GM18519 (cell line): ENCODE measurements around the gene C14orf119.

ENCODE experiments used
- ATAC-seq: cut with Tn5 transposase; IDR thresholded peaks from one replicate; pipeline ENCODE4 v1.9.1; 2021; ENCODE audit warnings: mild to moderate bottlenecking, moderate library complexity; ENCODE audit not compliant: unreplicated experiment, low FRiP score

C14orf119 gene

DNA sequence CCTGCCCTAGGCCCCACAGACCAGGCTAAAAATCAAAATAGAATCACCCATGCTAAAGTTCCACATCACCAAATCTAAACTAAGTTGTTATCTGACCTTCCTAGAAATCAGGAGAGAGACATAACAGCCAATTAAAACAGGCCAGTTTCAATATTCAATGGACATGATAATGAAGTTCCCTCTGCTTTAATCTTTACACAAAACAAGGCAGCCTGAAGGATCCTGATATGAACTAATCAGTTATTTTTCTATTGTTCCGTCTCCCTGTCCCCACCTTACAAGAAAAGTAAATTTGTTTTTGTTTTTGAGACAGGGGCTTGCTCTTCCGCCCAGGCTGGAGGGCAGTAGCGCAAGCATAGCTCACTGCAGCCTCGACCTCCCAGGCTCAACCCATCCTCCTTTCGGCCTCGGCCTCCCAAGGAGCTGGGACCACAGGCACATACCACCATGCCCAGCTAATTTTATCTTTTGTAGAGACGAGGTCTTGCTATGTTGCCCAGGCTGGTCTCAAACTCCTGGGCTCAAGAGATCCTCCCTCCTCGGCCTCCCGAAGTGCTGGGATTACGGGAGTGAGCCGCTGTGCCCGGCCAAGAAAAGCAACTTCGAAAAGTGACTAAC, 29.1 kb downstream of the C14orf119 start:
- ATAC-seq: no peak

DNA sequence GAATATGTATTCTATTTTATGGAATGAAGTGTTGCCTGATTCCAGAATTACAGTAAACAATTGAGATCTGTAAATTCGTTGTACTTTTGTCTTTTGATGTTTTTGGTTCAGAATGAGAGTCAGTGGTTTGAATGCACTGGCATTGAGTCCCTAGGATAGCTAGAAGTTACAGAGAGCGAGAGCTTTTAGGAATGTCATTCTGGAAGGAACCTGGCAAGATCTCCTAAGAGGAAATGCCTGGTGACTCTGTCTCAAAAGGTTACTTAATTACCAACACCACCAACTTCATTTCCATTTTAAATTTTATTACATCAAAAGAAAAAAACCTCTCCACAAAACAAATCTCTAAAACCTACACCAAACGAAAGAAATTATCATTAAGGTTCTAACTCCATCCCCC, 29.7 kb downstream of the C14orf119 start:
- ATAC-seq: no peak

DNA sequence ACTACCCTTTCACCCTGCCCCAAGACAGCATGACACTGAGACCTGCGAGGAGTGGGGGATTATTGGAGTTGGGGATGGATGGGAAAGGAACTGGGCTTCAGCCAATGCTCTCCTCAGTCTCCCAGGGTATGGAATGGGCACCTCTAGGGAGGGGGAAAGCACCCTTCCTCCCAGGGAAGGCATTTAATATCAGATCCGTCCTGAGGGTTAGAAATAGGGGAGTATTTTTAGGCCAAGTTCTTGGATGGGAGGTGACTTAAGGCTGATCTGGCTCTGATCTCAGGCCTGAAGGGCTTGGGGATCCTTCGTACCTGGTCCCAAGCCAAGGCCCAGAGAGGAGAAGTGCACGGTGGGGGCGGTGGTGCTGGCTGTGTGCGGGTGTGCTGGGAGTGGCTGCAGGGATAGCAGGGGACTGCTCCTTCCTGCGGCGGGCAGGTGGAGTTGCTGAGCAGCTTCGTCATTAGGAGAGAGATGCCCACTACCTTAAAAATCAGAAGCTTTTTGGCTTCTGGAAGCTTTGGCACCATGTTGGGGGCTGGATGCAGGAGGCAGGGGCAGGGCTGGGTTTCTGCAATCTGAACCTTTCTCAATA, 30.7 kb downstream of the C14orf119 start:
- no peak for ATAC-seq

DNA sequence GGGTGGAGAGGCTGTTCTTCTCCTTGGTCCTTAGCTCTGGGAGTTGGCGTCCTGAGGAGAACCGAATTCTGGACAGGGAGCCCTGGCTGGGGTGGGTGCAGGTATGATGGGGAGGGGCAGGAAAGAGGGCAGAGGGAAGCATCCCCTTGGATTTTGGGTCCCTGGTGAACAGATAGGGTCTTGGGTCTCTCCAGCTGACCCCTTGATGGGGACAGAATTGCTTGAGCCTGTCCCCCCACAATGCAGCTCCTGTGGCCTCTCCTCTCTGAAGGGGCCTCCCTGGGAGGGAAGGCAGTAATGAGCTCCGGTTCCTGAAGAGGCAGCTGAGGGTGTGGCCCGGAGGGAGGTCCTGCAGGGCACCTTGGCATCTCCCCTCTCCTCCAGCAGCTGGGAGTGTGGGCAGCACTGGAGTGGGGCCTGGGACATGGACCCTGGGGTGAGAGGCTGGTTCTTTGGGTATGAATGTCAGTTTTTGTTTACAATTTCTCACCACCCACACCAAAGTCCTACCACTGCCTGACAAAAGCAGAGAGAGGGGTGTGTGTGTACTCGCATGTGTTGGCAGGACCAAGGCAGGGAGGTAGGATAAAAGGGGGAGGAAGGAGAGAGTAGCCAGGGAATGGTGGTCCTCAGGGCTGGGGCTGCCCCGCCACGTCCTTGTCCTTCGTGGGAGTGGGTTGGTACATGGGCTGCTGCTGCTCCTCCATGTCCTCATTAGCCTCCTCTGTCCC, 31.4 kb downstream of the C14orf119 start:
- no peak for ATAC-seq

DNA sequence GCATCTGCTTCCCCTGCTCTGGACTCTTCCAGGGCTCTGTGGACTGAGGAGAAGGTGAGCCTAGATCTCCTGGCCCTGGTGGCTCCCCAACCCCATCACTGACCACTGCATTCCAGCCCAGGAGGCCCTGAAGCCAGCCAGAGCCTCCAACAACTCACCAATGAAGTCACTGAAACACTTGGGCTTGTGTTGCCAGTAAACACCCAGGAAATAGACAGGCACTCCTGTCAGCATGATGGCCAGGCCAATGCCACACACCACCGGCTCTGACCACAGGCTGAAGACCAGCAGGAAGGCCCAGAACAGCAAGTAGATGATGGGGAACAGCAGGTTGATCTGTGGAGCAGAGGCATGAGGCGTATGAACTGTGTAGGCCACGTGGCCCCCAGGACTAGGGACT, 32.6 kb downstream of the C14orf119 start:
- no peak for ATAC-seq

DNA sequence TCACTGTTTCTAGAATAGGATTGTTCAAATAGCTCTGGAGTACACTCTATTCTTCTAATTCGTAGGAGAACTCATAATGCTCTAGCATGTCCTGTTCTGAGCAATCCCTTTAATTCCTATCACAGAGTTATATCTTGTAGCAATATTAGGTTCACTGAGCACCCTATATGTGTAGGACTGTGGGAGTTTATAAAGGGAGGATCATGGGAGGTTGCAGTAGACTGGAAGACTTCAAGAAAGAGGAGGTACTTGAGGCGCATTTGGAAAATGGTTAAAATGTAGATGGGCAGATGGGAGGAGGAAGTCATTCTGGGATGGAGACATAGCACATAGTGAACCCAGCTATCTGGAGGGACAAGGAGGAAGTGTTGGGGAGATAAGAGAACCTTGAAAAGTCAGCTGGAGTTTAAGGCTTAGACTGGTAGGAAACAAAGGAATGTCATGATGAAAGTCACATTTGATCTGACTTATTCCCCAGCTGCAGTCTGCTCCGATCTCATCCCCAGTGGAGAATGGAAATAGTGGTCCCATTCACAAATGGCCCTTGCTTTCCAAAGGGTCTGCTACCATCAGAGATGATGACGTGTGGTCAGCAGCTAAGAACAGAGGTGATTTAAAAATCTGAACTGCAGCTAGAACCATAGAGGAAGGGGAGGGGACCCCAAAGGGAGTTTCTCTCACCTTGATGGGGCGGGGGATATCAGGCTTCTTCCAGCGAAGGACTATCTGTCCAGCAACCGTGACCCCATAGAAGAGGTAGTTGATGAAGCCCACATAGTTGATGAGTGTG, 33.9 kb downstream of the C14orf119 start:
- ATAC-seq: no peak

DNA sequence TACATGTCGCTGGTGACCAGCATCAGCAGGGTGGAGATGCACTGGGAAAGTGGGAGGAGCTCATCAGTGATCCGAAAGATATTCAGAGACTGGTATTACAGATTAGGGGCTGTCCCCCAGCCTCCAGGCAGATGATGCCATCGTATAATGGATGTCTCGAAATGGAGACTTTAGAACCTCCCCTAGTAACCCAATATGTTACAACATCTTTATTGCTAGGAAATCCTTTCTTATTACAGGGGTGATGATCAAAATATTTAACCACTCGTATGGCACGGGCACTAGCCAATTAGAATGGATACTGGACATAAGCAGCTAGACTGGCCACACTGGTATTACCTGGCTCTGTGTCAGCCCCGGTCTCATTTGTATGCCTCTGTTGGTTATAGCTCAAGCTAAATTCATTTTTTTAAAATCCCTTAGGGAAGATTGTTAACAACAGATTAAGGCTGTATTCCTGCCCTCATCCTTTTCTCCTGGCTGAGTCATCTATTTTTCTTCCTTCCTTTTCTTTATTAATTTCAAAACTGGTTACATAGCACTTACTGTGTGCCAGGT, 34.5 kb downstream of the C14orf119 start:
- ATAC-seq: no peak

DNA sequence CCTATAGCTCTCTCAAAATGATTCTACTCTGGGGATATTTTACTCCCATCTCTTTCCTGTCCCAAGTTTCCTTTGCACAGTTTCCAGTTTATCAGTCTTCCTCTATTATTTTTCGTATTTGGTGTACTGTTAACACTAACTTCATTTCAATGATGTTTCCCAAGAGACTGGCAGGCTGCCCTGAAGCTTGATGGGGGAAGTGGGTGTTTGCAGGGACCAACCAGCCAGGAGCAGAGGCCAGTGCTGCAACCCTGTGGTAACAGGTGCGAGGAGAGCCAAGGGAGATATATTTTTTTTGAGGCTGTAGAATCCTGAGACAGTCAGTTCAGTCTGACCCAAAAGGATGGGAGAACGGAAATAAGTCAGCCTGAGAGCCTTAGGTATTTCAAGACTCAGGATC, 35.6 kb downstream of the C14orf119 start:
- ATAC-seq: no peak

DNA sequence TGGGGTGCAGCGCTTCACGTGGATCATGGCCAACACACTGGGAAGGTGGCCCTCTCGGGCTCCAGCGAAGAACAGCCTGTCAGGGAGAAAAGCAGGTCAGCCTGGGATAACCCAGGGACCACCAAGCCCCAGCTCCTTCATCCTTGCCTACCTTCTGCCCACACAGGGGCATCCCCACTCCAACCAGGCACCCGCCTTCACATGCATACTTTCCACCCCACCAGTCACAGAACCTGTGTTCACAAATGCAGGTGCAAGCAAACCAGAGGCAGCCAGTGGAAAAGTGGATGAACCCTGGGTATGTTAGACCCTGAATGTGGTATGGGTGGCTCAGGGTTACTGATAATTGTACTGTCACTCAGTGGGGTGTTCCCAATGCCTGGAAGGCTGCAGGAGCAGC, 36.2 kb downstream of the C14orf119 start:
- no peak for ATAC-seq

DNA sequence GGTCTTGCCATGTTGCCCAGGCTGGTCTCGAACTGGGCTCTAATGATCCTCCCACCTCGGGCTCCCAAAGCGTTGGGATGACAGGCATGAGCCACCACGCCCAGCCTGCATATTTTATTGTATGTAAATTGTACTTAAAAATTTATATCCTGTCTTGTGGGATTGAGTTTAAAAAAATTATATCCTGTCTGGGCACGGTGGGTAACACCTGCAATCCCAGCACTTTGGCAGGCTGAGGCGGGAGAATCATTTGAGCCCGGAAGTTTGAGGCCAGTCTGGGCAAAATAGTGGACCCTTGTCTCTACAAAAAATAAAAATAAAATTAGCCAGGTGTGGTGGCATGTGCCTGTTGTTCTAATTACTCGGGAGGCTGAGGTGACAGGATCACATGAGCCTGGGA, 37.7 kb downstream of the C14orf119 start:
- ATAC-seq: no peak

DNA sequence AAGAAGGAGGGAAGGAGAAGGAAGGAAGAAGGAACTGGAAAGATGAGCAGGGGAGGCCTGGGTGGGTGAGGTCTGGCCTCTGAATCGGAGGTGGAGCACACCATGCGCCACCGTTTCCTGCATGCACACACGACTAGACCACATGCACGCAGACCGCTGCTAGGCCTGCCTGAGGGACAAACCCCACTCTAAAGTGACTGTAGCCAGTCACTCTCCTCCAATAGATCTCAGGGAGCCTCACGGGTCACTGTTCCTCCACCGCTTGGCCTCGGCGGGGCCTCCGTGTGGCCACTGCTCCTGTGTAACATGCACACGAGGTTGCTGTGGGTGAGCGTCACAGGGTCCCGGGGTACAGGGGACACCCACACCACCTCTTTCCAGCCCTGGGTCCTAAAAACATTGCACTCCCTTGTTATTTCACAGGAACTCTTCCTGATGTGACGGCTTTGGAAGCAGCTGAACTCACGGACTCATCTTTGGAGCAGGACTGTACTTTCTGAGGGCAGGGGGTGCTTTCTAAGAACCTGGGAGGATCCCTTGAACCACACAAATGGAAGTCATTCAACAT, 41.3 kb downstream of the C14orf119 start:
- no peak for ATAC-seq

DNA sequence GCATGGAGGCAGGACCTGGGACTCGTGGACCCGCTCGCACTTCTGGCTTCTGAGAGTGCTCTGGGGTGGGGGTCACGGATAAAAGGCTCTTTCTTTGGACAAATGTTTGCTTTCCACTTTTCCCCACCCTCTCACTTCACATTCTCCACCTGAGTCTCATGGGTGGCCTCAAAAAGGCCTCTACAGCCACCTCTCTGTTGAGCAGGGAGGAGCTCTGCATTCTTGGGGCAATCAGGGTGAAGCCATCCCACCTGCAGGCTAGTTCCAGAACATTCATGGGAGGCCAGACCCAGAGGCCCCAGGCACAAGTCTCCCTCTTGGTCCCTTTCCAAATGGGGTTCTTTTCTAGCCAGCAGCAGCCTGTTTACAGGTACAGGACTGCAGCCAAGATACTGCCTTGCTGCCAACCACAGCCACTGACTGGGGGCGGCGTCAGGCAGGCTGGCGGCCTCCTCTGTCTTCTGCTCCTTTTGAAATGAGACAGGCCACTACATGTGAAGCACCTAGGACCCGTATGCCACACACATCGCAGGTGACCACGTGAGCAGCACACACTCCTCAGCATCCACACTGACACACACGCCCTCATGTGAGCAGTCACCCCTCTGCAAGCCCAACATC, 42.0 kb downstream of the C14orf119 start:
- ATAC-seq: no peak

DNA sequence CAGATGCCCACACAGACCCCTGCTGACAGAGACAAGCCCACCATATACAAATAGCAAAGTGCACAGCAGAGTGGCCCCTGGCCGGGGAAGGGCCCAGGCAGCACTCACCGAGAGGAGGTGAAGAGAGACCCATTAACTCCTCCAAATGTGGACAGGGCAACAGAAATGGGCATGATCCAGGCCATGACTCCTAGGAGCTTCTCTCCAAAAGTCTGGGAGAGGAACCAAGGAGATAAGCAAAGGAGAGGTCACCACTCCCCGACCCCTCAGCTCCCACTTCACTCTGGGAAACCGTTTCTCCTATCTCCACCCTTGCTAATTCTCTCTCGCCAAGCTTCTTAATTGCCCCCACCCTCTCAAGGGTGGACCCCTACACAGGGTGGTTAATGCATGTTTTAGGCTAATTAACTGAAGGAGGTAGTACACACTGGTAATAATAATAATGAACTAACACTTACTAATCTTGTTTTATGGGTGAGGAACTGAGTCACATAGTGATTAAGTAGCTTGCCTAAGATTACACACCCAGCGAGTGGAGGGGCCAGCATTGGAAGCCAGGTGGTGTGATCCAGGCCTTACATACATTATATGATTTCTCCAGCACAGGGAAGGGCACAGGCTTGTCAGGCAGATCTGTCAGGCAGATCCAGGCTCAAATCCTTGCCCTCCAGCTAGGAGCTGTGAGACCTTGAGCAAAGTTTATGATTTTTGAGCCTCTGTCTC, 42.7 kb downstream of the C14orf119 start:
- ATAC-seq: no peak

DNA sequence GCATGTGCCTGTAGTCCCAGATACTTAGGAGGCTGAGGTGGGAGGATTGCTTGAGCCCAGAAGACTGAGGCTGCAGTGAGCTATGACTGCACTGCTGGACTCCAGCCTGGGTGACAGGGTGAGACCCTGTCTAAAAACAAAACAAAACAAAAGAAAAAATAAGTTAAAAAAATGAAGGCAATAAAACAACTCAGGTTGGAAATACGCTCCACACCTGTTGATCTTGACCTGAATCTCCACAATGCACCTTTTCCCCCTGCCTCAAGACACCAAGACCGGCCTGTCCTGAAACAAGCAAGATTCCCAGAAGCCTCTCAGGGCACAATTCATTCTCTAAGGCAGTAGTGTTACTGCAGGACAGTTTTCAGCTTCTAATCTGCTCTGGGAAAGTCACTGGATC, 44.6 kb downstream of the C14orf119 start:
- ATAC-seq: no peak

DNA sequence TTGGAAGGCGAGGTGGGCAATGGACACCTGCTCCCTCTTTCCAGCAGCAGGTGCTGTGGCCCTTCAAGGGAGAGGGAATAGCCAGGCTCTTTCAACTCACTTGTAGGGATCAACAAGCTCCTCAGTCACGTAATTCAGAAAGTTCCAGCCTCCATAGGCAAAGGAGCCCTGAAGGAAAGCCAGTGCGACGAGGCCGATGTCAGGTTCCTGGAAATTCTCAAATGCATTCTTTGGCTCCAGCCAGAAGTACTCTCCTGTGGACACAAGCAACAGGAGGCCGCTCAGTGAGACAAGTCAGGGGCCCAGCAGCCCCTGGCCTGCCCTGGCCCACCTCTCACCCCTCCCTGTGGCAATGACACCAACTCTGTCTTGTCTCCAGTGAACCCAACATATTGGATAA, 45.1 kb downstream of the C14orf119 start:
- no peak for ATAC-seq

DNA sequence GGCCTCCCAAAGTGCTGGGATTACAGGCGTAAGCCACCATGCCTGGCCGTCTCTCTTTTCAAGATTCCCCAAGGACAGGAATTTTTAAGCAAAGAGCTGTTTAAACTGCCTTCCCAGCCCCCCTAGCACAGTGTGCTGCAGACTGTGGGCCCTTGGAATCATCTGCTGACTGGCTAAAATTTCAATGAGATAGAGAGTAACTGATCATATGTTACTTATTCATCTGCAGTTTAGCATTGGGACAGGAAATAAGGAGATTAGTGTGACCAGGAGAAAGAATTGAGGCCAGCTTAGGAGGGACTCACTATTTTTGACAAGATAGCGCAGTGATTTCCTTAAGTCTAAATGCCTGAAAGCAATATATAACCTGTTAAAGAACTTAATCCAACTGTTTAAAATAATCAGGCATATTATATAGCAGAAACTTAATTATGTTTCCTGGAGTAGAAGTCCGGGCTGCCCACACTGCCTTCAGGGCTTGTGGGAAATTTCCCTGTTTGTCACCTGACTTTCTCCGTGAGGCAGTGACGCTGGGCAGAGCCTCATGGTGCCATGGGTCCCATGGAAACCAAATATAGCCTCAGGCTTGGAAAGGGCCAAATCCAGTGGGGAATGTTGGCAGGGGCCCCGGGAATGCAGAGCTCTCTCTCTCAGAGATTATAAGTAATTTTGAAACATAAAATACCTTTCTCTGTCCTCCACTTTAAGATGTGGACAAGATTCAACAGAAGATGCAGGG, 46.6 kb downstream of the C14orf119 start:
- ATAC-seq: no peak

DNA sequence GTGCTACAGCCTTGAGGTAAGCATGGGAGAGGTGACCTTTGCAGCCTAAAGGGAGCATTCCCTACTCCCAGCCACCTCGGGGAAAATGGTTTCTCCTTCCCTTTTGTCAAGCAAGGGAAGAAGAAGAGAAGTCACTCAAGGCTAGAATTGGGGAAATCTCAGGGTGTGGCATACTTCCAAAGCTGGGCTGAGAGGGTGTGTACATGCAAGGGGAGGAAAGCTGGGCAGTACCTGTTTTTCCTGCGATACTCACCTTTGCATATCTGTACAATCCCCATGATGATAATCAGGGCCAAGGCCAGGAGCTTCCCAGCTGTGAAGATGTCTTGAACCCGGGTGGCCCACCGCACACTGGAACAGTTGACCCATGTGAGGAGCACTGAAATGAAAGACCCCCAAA, 47.5 kb downstream of the C14orf119 start:
- no peak for ATAC-seq

DNA sequence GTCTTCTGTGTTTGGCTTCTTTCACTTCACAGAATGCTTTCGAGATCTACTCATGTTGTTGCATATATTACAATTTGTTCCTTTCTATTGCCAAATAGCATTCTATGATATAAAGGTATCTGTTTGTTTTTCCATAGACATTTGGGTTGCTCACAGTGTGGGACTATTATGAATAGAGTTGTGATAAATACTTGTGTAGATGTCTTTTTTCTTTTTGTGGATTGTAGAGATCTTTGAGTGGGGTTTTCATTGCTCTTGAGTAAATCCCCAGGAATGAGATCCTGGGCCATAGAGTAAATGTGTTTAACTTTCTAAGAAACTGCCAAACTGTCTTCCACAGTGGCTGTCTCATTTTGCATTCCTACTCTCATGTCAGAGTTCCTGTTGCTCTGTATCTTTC, 48.6 kb downstream of the C14orf119 start:
- no peak for ATAC-seq

DNA sequence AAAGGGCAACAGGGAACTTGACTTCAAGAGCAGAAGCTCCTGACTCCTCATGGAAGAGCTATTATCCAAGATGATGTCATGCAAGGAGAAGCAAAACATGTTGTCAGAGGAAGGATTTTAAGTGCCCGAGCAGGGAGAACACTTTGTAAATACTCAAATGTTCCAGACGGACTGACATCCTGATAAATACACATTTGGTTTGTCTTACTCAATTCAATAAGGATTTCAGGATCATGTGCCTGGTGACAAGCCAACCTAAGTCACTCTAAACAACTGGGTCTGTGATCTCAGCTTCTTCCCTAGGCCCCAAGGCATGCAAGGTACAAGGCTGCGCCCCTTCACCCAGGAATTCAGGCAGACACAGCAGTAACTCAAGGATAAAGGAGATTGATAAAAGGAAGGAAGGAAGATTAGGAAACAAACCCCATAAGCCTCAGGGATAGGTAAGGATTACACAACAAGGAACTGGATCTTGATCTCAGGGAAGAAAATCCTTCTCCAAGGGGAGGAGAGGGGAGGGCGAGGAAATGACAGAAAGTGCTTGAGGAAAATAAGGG, 50.6 kb downstream of the C14orf119 start:
- no peak for ATAC-seq
